EH (cell line): ENCODE data around the gene PSMA6.
"Not testable (repeated sequence)": the region's sequence is repeated elsewhere in the genome, so short reads cannot be mapped to it uniquely, and the experiment has no call there.

Source experiments
- DNase-seq: peaks from one replicate; pipeline ENCODE4 v3.0.0-alpha.2; 2015; ENCODE audit warnings: low read depth

The PSMA6 gene

DNA sequence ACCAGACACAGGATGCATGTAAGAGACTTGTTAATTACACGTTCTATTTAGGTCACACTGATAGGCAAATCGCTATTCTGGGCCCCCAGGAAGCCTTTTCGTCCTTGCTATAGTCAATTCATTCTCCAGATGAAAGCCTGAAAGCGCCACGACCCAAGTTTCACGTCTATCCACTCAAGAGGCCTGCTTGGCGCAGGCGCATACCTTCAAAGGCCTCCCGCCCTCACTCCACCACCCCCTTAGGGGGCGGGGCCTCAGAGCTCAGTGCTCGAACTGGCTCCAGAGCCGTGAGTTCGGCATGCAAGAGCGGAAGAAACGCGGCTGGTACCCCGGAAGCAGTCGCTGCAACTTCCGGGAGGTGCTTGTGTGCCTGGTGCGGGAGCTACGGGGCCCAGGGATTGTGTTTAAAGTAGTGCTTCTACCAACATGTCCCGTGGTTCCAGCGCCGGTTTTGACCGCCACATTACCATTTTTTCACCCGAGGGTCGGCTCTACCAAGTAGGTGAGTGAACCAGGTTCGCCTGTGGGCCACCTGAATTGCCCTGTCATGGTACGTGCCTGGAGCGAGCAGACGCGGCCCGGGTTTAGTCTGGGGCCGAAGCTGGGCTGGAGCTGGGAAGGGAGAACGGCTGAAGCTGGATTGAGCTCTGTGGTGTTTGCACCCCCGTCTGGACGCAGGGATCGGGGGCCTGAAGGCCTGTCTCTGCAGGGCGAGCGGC is at the start of gene PSMA6:
PSMA6 (plus strand) TSS at position 332 of the 719 bp plus-strand sequence; CDS start at position 427, 95 bp downstream.
- DNase-seq, result peak; percentile 99

DNA sequence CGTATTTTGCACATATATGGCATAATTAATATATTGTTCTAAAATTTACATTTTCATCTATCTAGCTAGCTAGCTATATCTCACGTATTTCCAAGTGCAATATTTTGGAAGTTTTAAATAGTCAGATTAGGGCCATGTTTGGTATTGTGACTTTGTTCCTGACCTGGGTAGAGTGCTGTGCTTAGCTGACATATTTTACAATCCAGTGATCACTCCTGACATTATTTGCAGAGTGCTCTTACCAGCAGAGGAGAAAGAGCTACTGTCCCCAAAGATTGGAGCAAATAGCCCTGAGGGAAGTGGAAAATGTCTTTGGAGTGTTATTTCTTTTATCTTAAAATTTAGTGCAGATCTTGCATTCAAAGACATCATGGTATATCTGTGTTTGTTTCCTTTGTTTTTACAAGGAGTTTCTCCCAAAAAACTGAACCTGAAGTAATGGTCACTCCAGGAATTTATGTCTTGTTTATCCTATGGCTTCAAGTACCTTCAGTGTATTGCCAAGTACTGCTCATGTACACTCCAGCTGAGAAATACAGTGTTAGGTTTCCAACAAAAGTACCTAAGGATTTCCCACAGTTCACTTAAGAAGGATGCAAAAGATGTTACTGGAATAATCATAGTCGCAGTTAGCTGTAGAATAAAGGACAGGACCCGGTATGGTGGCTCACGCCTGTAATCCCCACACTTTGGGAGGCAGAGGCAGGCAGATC is 49.4 kb upstream of the PSMA6 start:
- DNase-seq, result no peak

DNA sequence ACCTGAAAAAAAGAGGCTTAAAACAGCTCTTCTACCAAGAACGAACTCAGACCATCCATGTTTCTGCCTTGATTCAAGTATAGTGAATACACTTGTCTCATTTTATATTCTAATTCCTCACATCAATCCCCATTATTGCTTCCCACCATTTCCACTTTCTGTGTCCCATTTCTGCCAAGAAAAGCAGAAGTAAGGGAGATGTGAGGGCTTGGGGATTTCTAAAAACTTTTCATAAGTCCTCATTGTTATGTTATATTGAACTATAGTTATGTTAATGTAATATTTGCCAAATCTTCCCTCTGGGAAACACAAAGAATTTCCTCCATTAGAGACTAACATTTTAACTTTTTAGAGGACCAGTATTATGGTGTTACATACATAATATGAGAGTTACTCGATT is 48.2 kb upstream of the PSMA6 start:
- DNase-seq, result no peak

DNA sequence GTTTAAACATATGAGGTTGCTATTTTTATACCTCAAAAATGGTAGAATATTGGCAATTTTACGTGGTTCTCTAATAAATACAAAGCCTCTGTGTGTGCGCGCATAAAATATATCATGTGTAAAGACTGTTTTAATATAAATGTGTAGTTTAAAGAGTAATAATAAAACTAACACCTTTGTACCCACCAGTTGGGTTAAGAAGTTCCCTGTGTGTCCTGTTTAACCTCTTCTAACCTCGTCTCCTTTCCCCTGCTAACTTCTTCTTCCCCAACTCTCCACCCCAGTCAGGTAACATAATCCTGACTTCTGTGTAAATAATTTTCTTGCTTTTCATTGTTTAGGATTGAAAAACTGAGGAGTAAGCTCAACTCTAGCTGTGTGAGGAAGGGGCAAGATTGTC is 47.6 kb upstream of the PSMA6 start:
- no peak for DNase-seq

DNA sequence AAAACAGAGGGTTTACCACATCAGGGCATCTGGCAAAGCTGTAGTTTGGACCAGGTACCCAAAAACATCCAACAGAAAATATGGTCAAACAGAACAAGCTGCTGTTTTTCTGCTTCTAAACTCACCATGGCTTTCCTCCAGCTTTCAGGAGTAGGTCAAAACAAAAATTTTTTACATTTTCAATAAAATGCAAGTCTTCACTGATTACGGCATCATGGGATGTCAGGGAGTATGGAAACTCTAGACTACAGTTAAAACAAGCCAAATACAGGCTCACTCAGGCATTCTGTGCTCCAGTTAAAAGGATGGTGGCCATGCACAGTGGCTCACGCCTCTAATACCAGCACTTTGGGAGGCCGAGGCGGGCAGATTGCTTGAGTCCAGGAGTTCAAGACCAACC is 47.1 kb upstream of the PSMA6 start:
- no peak for DNase-seq

DNA sequence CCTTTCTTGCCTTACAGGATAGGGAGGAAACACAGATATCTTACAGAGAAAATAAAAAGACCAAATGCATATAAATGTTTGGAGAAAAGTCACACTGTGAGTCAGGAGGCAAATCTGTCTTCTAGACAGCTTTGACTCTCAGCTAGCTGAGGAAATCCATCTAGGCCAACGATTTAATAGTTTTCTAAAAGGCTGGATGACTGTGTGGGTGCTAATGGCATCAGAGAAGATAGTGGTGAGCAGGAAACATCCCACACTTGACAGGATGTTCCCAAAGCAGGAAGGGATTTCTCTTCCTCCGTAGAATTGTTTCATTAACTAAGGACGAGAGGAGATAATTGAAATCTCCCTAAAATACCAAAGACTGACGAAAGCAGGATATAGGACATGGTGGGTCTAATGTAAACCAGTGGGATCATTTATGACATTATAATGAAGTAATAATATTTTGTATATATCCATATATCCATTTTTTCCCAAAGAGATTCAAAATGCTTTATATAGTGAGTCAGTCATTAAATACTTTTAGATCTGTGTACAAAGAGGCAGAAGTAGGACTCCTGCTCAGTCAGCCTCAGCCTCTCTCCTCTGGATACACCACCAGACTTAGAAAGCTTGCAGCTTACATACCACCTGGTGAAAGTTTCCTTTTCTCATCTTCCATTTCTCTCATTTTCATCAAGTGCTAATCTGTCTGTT is 44.3 kb upstream of the PSMA6 start:
- DNase-seq, result no peak

DNA sequence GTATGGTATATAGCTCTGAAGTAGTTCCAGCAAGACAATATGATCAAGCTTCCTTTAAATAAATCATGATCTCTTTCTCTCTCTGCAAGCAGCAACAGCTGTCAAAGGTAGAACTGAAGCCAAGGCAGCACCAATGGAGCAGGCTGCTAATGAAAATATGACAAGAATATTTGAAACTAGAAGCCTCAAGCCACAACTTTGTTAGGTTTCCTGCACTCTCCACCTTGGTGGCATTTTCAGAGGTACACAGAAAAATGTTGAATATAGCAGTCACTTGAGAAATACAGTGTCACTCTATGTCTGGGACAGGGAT is 43.8 kb upstream of the PSMA6 start:
- DNase-seq, result no peak

DNA sequence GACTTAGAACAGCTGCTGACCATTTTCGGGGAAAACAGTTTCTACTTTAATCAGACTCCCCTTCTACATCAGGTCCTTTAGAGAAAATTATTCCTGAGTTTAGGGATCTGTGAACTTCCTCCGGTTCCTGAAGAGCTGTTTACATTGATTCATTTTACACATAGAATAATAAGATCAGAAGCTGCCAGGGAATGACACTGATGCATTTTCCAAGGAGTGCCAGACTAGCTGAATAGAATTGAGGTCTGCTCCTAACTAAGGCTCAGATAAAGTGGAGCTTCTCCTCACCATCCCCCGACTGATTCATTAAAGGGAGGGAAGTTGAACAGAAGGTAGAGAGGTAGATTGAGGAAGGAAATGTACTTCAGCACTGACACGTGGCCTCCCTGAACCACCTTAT is 41.9 kb upstream of the PSMA6 start:
- DNase-seq, result no peak

DNA sequence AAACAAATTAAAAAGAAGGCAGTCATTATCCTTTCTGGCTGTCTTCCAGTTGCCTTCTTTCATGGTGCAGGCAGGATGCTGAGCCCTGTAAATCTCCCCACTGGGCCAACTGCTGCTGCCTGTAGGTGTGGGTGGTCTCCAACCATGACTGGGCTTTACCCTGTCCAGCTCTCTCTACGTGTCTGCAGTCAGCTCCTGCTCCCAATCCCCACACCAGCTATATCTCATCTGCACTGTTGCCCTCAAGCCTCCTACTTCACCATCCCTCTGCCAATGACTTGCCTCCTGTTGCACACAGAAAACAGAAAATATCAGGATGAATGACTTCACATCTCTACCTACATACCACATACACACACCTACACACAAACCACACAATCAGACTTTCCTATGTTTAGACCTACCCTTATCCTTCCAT is 39.7 kb upstream of the PSMA6 start:
- no peak for DNase-seq

DNA sequence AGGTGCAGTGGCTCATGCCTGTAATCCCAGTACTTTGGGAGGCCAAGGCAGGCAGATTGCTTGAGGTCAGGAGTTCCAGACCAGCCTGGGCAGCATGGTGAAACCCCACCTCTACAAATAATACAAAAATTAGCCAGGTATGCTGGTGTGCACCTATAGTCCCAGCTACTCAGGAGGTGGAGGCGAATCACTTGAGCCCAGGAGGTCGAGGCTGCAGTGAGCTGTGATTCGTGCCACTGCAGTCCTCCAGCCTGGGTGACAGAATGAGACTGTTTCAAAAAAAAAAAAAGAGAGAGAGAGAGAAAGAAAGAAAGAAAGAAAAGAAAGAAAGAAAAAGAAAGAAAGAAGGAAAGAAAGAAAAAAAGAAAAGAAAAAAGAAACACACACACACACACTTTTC is 39.1 kb upstream of the PSMA6 start:
- DNase-seq, result not testable (repeated sequence)

DNA sequence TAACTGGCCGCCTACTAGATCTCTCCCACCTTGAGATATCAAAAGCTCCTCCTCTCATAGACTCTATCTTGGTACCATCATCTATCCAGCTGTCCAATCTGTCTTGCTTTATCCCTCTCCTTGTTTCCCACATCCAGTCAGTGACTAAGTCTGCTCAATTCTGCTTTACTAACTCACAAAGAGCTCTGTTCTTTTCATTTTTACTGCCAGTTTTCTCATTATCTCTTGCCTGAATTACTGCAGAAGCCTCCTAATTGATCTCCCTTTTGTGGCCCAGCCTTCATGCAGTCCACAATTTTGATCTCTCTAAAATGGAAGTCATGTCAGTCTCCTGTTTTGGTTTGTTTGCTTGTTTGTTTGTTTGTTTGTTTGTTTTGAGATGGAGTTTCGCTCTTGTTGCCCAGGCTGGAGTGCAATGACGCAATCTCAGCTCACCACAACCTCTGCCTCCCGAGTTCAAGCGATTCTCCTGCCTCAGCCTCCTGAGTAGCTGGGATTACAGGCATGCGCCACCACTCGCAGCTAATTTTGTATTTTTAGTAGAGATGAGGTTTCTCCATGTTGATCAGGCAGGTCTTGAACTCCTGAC is 38.1 kb upstream of the PSMA6 start:
- DNase-seq, result not testable (repeated sequence)

DNA sequence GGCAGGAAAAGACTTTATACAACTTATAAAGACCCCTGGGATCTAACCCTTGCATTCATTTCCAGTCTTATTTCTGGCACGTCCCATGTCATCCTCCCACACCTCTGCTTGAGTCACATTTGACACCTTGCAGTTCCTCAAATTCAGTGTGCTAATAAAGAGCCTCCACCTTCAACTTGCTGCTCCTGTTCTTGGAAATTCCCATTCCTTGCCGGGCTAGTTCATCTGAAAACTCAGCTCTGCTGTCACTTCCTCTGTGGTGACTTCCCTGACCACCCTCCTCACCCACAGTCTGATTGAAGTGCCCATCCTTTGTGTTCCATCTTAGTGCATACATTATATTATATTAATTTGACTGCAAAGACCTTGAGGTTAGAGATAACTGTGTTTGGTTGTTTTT is 37.4 kb upstream of the PSMA6 start:
- DNase-seq, result no peak

DNA sequence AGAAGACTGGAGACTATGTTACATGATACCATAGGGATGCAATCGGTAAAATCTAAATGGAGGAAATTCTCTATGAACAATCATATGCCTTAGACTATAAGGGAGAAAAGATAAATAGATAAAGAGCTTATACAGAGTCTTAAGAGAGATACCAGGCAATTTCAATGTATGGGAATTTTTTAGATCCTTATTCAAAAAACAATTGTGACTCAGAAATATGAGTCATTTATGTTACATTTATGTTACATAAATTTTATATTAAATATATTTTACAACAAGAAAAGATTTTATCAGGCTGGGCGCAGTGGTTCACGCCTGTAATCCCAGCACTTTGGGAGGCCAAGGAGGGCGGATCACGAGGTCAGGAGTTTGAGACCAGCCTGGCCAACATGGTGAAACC is 36.5 kb upstream of the PSMA6 start:
- no peak for DNase-seq

DNA sequence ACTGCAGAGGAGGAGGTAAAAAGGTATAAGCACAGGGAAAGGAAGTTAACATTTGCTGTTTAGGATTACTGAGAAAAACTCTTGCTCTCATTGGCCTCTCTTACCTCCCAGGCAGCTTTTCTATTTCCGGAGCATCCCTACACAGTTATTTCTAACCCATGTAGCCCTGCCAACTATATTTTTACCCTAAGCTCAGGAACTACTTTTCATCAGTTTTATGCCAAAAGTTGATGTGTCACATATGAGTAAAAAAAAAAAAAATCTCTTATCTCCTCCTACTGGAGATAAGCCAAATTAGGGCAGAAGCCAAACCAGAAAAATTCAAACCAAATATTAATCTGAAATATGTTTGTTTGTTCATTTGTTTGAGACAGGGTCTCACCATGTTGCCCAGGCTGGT is 34.4 kb upstream of the PSMA6 start:
- DNase-seq, result peak; percentile 13

DNA sequence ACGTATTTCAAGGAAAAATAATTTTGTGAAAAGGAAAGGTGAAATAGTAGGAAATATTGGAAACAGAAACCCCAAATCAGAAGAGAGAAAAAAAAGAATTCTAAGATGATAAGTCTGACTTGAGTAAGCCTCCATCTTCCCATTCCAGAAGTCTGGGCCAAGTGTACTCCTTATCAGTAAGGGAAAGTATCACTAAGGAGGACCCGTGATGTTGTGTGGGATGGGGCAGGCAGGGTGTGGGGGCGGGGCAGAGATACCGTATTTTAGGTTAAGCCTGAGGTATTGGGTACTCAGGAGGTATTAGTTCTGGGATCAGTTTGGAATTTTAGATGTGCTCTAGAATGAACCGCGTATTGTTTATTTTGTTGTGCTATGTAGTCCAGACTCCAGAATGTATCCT is 33.8 kb upstream of the PSMA6 start:
- DNase-seq, result no peak

DNA sequence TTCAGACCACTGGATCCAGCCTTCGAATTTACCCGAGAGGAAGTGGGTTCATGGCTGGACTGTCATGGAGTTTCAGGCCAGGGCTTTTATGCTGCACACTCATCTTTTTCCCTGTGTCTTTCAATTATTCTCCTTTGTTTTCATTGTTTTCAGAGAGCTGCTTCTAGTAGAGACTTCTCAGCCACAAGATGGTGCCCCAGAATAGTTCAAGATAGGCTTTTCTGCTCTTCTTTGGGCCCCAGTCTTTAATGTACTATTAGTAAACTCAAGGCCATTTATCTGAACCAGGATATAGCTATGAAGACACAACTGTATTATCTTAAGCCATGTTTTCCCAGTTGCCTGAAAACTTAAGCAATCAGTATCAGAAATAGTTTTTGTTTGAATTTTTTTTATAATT is 30.4 kb upstream of the PSMA6 start:
- DNase-seq, result peak; percentile 39

DNA sequence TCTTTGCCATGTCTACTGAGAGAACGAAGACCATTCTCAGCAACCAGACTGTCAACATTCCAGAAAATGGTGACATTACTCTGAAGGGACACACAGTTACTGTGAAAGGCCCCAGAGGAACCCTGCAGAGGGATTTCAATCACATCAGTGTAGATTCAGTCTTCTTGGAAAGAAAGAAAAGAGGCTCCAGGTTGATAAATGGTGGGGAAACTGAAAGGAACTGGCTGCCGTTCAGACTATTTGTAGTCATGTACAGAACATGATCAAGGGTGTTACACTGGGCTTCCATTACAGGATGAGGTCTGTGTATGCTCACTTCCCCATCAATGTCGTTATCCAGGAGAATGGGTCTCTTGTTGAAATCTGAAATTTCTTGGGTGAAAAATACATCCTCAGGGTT is 29.7 kb upstream of the PSMA6 start:
- DNase-seq, result no peak

DNA sequence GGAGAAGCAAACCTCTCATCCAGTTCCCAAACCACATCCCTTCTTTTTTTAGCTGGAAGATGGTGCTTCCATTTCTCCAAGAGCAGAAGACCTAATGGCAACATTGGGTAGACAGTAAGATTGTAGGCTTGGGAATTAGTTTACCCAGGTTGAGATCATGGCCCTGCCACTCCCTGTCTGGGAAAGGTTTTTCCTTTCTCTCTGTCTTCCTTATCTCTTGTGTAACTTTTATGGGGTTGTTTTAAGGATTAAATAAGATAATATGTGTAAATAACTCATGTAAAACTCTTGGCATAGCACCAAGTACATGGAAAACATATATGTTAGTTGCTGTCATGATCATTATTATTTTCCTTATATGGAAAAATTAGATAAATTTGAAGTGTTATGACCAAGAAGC is 23.2 kb upstream of the PSMA6 start:
- DNase-seq, result no peak

DNA sequence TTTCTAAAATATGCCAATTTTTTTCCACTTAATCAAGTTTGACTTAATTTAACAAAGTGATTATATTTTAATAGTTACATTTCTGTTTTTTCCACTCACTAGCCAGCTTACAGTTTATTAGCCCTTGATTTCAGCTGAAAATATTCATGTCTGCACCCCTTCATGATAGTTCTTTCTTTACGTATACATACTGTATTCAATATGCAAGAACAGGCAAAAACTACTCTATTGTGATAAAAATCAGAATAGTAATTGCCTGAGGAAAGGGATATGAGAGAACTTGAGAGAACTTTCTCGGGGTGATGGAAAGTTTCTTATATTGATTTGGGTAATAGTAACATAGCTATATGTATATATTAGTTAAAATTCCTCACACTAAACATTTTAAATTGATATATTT is 17.4 kb upstream of the PSMA6 start:
- DNase-seq, result no peak

DNA sequence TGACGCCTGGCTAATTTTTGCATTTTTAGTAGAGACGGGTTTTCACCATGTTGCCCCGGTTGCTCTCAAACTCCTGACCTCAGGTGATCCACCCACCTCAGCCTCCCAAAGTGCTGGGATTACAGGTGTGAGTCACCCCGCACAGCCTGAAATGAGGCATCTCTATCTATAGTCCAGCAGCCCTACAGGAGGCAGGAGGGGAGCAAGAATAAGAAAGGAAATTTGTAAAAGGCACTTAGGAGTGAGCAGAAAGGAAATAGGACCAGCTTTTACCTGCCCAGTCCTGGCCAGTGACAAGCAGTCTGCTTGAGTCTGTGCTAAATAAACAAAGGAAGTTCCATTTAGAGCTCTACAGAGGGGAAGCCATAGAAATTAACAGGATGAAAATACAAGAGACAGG is 15.0 kb upstream of the PSMA6 start:
- DNase-seq, result no peak

DNA sequence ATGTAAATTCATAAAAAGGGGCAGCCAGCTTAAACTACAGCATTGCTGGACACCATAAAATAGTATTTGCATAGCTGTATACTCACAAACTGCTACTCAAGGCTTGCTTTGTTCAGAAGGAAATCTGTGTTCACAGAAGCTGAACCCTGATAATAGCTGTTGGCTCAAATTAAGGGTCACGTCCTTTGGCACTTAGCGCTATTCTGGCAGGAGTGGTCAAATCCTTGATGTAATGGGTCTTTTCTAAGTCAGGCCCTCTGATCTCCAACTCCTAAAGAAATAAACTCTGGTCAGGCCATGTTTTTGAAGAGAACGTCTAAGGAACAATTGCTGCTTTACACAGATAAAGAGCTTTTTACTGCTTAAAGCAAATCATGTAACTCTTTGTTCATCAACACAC is 12.8 kb upstream of the PSMA6 start:
- DNase-seq, result no peak

DNA sequence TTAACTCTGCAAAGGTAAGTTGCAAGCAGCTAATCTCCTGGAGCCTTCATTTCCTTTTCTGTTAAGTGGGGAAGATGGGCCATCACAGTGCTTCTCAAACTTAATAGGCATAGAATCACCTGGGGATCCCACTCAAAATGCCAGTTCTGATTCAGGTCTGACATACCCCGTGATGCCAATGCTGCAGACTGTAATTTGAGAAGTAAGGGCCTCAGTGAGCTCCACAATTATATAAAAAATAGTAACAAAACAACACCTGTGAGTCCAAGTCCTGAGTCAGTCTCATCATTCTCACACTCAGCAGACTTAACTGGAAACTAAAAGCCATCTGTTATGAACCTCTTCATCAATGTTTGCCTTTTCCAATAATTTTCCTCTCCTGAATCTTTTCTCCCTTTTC is 10.8 kb upstream of the PSMA6 start:
- no peak for DNase-seq

DNA sequence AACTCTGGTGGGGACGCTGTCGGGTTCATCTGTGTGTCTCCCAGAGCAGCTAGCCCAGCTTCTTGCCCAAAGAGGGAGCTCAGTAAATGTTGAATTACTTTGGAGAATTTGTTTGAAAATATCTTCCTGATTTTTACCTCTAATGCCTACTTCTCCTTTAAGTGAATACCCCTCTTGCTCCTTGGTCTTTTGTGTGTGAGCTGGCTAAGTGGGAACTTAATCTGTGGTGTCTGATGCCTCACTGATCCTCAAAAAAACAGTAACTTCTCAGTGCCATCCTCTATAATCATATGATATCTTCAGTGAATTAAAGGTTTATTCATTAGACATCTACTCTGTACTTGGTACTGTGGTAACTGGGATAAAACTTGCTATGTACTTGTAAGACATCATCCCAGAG is 7.7 kb upstream of the PSMA6 start:
- no peak for DNase-seq
